ENCODE data around the gene HIF1A.

DNA sequence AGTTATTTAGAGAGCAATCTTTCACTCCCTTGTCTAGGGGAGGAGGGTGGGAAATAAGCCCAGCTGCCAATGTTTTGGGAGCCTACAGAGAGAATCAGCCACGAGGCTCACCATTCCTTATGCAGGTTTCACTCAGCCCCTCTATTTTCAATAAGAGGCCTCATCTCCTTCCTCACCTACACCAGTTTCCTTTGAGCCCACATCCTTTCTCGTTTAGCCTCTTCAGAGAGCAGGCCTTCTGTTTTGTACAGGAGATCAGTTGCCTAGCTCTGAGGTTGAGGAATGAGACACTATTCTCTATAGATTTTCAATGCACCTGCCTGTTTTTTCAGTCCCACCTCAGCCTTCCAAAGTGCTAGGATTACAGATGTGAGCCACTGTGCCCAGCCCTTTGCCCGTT is 84.8 kb downstream of the HIF1A start:
- TF ChIP-seq, protein P1, sequence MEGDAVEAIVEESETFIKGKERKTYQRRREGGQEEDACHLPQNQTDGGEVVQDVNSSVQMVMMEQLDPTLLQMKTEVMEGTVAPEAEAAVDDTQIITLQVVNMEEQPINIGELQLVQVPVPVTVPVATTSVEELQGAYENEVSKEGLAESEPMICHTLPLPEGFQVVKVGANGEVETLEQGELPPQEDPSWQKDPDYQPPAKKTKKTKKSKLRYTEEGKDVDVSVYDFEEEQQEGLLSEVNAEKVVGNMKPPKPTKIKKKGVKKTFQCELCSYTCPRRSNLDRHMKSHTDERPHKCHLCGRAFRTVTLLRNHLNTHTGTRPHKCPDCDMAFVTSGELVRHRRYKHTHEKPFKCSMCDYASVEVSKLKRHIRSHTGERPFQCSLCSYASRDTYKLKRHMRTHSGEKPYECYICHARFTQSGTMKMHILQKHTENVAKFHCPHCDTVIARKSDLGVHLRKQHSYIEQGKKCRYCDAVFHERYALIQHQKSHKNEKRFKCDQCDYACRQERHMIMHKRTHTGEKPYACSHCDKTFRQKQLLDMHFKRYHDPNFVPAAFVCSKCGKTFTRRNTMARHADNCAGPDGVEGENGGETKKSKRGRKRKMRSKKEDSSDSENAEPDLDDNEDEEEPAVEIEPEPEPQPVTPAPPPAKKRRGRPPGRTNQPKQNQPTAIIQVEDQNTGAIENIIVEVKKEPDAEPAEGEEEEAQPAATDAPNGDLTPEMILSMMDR (IDR thresholded peaks at IDR 0.05): no peak
- no peak for TF ChIP-seq POLR2A (IDR thresholded peaks at IDR 0.05)
